ENCODE data around the gene NDN. TPM values are rescaled to one million over a fixed set of nuclear protein-coding genes. Genes with fewer than 3 reads are reported as not detected.
"Not testable (repeated sequence)": the region's sequence is repeated elsewhere in the genome, so short reads cannot be mapped to it uniquely, and the experiment has no call there.

NDN gene, protein sequence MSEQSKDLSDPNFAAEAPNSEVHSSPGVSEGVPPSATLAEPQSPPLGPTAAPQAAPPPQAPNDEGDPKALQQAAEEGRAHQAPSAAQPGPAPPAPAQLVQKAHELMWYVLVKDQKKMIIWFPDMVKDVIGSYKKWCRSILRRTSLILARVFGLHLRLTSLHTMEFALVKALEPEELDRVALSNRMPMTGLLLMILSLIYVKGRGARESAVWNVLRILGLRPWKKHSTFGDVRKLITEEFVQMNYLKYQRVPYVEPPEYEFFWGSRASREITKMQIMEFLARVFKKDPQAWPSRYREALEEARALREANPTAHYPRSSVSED
- total RNA-seq: 10 to 100 TPM; 34.8 to 38.9 TPM
- long read RNA-seq, partial matches to known transcripts: 0 of 3 reads
- long read RNA-seq, other reads (novel, unspliced or antisense): 0 of 3 reads

- peak; percentile 90 to 92 for ATAC-seq
- intact Hi-C loops (cut with DNase I): no loop called here
- DNase-seq: peak; percentile 61
Observed at GRCh38 chr15:23687143-23687470, at the start of gene NDN. Gene NDN (minus strand): TSS chr15:23687305. CDS start chr15:23687217, 88 bp downstream.

- intact Hi-C loops (cut with DNase I): no loop called here
- no peak for DNase-seq
Observed at GRCh38 chr15:23736033-23736673, 49.0 kb upstream of the NDN start.

DNA sequence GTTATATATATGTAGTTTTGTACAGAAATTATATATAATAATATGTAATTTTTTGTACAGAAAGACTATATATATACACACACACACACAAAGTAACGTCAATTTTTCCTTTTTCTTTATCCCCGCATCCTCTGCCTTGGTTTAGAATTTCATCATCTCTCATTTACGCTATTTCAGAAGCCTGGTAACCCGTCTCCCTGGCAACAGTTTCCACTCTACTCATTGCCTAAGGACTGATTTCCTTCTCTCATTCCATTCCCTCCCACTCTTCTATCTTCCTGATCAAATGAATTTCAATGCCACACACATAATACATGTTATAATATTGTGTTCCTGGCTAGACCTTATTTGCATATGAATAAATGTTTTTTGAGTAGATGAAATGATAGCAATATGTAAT lies 47.8 kb upstream of the NDN start:
- ATAC-seq (no peak), DNase-seq (no peak)
- intact Hi-C loops (cut with DNase I): no loop called here

More at GRCh38 chr15:23736033-23736673, 49.0 kb upstream of the NDN start:
- no peak for ATAC-seq

- ATAC-seq; intact Hi-C loops (cut with DNase I); DNase-seq: not testable (repeated sequence)
Observed at GRCh38 chr15:23713874-23714656, 27.0 kb upstream of the NDN start.

DNA sequence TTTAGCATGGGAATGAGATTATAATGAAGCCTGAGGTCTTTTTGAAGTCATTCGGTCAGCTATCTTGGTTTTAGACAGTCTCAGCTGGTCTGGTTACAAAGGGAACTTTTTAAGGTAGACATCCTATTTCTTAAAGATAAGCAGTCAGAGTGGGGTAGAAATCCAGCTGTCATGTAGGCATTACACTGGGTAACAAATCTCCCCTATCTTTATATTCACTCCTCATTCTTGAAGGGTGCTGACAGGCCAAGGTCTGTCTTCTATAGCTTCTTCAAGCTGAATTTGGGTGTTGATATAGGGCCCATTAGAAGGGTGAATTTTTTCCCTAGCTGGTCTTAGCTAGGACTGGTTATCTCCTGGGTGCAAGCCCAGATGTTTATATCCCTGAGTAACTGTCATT lies 21.2 kb upstream of the NDN start:
- ATAC-seq (no peak), DNase-seq (no peak)
- intact Hi-C loops (cut with DNase I): no loop called here

DNA sequence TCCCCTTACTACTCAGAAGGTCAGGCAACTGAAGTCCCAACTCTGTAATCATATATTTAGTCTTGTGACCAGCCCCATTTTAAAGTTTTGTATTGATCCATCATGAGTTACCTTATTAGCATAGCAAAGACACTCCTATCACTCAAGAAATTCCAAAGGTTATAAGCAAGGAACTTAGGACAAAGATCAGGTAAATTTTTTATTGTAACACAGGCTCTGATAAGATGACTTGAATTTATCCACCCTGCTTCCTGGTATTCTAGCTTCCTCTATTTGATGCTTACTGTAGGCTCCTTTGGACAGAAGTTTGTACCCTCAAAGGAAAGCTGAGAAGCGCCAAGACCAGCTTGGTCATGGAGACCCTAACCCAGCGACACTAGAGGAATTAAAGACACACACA lies 8.2 kb upstream of the NDN start:
- no peak for DNase-seq
- no peak for ATAC-seq
- intact Hi-C loops (cut with DNase I): no loop called here

GRCh38 chr15:23694592-23694991 lies 7.5 kb upstream of the NDN start:
- no peak for DNase-seq
- ATAC-seq: no peak
- intact Hi-C loops (cut with DNase I): no loop called here

GRCh38 chr15:23690450-23690852 lies 3.3 kb upstream of the NDN start:
- DNase-seq: peak; percentile 41
- intact Hi-C loops (cut with DNase I): no loop called here
- peak; percentile 79 to 86 for ATAC-seq

GRCh38 chr15:23690015-23690414 lies 2.9 kb upstream of the NDN start:
- intact Hi-C loops (cut with DNase I): no loop called here
- ATAC-seq (no peak), DNase-seq (no peak)

DNA sequence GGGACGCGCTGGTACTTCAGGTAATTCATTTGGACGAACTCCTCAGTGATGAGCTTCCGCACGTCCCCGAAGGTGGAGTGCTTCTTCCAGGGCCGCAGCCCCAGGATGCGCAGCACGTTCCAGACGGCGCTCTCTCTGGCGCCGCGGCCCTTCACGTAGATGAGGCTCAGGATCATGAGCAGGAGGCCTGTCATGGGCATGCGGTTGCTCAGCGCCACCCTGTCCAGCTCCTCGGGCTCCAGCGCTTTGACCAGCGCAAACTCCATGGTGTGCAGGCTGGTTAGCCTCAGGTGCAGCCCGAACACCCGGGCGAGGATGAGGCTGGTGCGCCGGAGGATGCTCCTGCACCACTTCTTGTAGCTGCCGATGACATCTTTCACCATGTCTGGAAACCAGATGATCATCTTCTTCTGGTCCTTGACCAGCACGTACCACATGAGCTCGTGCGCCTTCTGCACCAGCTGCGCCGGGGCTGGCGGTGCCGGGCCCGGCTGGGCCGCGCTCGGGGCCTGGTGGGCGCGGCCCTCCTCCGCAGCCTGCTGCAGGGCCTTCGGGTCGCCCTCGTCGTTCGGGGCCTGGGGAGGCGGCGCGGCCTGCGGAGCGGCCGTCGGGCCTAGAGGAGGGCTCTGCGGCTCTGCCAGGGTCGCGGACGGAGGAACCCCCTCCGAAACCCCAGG lies 501 bp downstream of the NDN start:
- intact Hi-C loops (cut with DNase I): no loop called here
- DNase-seq: no peak

GRCh38 chr15:23671481-23671880 lies 15.6 kb downstream of the NDN start:
- intact Hi-C loops (cut with DNase I): no loop called here
- ATAC-seq: no peak
- no peak for DNase-seq

More for the DNA sequence above, 501 bp downstream of the NDN start:
- ATAC-seq: peak; percentile 65 to 74

- intact Hi-C loops (cut with DNase I): no loop called here
- DNase-seq: no peak
- no peak for ATAC-seq
Observed at GRCh38 chr15:23670970-23671369, 16.1 kb downstream of the NDN start.

- no peak for DNase-seq
- intact Hi-C loops (cut with DNase I): no loop called here
- no peak for ATAC-seq
Observed at GRCh38 chr15:23663232-23663631, 23.9 kb downstream of the NDN start.

- DNase-seq (no peak), ATAC-seq (peak in 1 of 2 donors; percentile 59)
- intact Hi-C loops (cut with DNase I): loop anchor here (5.0 to 10.0 kb wide), 4 partner anchors 208 to 1196 kb away; no protein-coding TSS in a partner anchor
Observed at GRCh38 chr15:23648920-23649515, 38.1 kb downstream of the NDN start.

GRCh38 chr15:23647421-23648370 lies 39.4 kb downstream of the NDN start, which contains the start of gene MAGEL2:
Gene MAGEL2 (minus strand): TSS chr15:23647867. CDS start chr15:23647742, 125 bp downstream.
- intact Hi-C loops (cut with DNase I): loop anchor here (5.0 to 10.0 kb wide), 4 partner anchors 210 to 1197 kb away; no protein-coding TSS in a partner anchor
- DNase-seq: no peak
- ATAC-seq: peak; percentile 29 to 66

- DNase-seq (no peak), ATAC-seq (no peak)
- intact Hi-C loops (cut with DNase I): loop anchor here (5.0 to 10.0 kb wide), 4 partner anchors 210 to 1198 kb away; no protein-coding TSS in a partner anchor
Observed at GRCh38 chr15:23647001-23647295, 40.2 kb downstream of the NDN start.

DNA sequence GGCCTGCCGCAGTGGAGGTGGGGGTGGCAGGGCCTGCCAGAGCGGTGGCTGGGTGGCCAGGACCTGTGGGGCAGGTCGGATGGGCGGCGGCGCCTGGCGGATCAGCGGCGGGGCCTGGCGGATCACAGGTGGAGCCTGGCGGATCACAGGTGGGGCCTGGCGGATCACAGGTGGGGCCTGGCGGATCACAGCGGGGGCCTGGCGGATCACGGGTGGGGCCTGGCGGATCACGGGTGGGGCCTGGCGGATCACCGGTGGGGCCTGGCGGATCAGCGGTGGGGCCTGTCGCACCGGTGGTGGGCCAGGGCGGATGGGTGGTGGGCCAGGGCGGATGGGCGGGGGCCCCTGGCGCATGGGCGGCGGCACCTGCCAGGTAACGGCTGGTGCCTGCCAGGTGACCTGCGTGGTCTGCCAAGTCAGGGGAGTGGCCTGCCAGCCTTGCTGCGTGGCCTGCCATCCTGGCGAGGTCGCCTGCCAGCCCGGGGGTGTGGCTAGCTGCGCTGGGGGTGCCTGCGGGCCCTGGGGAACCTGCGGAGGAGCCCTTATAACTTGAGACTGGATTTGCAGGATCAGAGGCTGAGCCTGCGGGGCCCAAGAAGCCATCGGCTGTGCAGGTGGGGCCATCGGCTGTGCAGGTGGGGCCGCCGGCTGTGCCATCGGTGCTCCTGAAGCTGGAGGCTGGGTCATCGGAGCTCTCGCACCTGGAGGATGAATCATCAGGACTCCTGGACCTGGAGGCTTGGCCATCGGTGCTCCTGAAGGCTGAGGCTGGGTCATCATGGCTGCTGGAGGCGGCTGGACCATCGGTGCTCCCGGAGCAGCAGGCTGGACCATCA lies 40.7 kb downstream of the NDN start:
- no peak for ATAC-seq
- intact Hi-C loops (cut with DNase I): loop anchor here (5.0 to 10.0 kb wide), 4 partner anchors 211 to 1198 kb away; no protein-coding TSS in a partner anchor

More for the DNA sequence above, 40.7 kb downstream of the NDN start:
- no peak for DNase-seq
